HG03432 (cell line): ENCODE data around the gene UBR4.
"Not testable (repeated sequence)": the region's sequence is repeated elsewhere in the genome, so short reads cannot be mapped to it uniquely, and the experiment has no call there.

Experiments
- ATAC-seq: cut with Tn5 transposase; IDR thresholded peaks from one replicate; pipeline ENCODE4 v1.9.1; 2021; ENCODE audit warnings: mild to moderate bottlenecking, moderate library complexity; ENCODE audit not compliant: unreplicated experiment

UBR4 gene

DNA sequence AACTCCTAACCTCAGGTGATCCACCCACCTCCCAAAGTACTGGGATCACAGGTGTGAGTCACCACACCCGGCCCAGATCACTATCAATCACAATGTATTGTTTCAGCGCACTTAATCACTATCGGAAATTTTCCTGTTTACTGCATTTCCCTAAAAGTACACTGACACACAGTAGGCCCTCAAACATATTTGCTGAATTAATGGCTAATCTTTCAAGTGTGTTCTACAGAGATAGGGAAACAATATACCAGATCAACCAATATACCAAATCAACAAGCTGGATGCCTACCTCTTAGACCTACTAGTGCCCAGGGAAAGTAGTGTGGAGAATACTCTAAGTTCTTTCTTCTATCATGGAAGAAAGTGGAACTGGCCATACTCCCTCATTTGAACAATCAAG lies 17.1 kb downstream of the UBR4 start:
- ATAC-seq: no peak

DNA sequence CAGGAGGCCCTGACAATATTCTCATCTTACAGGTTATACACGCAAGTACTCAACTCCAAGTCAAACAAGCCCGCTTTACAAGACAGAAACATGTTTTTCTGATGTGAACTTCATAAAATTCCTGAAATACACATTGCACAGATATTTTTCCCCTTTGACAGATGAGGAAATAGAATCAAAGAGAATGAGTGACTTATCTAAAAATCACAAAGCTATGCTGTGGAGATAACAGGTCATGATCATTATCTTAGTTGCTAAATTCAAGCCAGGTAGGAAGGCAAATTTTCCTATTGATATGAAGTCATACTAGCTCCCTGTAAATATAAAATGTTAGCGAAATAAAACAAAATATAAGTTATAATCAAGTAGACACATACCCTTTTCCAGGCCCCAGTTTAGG lies 18.3 kb downstream of the UBR4 start:
- ATAC-seq: no peak

DNA sequence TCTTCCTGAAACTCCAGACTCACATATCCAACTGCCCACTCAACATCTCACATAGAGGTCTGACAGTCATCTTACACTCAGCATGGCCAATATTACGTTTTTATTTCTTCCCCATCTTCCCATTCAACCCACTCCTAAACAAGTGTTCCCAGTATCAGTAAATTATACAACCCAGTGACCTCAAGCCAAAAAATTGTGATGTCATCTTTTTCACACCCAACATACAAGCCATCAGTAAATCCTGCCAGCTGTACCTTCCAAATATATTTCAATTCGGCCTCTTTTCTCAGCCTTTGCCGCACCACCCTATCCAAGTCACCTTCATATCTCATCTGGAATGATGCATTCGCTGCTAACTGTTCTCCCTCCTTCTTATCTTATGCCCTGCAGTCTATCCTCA lies 19.6 kb downstream of the UBR4 start:
- ATAC-seq: no peak

DNA sequence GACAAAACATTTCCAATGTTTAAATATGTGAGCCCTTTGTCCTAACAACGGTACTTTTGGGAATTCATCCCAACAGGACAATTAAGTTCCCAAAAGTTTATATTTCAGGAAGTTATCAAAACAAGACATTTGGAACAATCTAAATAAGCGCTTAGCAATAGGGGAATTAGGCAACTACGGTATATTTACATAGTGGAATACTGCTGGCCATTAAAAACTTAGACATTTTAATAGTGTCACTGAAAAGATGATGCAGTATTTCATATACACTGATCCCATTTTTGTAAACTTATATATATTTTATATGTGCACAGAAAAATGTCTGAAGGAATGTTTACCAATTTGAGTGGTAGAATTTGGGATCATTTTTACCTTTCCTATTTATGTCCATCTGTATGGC lies 20.8 kb downstream of the UBR4 start:
- no peak for ATAC-seq

DNA sequence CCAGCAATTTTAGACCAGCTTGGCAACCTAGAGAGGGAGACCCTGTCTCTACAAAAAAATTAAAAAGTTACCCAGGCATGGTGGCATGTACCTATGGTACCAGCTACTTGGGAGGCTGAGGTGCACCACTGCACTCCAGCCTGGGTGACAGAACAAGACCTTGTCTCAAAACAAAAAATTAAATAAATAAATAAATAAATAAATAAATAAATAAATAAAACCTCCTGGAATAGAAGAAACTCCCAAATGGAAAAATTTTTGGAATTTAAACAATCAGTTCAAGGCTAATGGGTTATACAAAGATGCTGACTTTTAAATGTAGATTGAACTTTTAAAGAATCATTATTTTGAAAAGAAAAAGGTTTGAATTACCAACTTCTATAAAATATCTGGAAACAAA lies 22.2 kb downstream of the UBR4 start:
- ATAC-seq: no peak

DNA sequence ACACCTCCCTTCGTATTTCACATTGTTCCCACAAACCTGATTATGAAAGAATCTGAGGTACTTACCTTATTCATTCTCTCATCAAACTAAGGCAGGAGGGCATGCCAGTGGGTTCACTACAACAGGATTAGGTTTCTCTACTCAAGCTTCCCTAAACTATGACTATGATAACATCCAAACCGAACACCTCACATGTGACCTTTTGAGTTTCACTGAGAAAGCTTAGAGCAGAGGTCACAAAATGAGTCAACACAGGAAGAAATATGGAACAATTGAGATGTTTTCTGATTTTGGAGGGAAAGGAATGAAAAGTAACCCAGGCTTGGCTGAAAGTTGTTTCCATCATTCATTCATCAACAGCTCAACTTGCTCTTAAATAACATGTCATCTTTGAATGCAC lies 24.1 kb downstream of the UBR4 start:
- no peak for ATAC-seq

DNA sequence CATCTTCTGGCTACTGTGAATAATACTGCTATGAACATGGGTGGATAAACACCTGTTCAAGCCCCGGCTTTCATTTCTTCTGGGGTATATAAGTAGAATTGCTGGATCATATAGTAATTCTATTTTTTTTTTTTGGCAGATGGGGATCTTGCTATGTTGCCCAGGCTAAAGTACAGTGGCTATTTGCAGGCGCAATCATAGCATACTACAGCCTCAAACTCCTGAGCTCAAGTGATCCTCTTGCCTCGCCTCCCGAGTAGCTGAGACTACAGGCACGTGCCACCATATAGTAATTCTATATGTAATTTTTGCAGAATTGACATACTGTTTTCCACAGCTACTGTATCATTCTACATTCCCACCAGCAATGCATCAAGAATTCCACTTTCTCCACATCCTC lies 27.8 kb downstream of the UBR4 start:
- no peak for ATAC-seq

DNA sequence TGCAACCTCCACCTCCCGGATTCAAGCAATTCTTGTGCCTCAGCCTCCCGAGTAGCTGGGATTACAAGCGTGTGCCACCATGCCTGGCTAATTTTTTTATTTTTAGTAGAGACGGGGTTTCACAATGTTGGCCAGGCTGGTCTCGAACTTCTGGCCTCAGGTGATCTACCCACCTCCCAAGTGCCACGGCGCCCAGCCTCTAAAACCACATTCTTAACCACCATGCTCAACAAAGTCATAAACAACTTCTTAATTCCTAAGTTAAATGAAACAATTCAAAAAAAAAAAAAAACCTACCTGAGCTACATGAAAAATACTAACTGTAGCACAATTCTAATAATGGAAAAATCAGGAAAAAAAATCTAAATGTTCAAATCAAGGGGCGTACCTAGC lies 29.8 kb downstream of the UBR4 start:
- not testable (repeated sequence) for ATAC-seq

DNA sequence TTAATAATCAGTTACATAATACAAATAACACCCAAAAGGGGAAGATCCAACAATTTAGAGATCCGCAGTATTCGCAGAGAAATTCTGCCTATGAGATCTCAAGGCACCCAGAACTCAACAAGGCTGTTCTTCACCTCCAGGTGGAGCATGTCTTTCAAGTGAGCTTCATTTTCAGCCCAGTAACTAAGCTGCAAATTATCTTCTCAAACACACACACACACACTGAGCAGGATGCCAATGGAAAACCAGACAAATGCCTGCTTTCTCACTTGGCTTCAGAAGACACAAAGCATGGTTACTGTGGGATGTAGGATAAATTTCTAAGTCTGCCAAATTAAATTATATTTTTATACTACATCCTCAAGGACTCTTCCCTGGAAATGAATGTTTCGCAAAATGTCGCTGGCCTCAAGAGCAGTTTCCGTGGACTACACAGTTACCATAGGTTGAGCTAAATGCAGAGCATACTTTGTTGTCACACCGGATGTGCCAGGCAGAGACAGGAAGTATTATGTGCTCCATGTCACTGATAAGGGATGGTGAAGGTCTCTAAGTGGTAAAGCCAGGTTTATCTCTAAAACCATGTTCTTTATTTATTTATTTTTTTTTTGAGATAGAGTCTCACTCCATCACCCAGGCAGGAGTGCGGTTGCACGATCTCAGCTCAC lies 30.3 kb downstream of the UBR4 start:
- ATAC-seq: no peak

DNA sequence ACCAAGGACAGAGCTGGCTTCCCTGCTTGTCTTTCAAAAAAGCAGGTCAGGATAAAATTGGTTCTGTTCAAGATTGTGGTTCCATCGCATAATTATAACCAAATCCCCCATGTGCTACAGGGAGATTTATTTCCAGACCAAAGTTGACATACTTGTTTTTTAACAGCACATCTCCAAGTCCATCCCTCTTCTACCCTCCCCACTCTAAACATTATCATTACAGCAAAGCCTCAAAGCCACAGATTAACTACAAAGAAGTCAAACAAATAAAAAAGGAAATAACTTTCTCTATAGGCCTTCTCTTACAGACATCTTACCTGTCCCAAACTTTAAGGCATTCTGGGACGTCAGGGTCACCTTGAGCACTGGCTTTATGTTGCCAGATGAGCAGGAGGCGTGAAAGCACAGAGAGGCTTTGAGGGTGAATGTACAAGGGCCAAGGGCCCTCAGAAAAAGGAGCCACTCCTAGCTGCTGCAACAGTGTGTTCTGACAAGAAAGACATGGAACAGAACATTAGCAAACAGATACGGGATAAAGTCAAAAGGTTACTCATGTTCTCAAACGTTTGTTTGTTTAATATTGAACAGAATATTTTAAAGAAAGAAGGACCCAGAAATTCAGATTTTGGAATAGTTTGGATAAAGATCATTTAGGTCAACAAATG lies 31.2 kb downstream of the UBR4 start:
- ATAC-seq: no peak

DNA sequence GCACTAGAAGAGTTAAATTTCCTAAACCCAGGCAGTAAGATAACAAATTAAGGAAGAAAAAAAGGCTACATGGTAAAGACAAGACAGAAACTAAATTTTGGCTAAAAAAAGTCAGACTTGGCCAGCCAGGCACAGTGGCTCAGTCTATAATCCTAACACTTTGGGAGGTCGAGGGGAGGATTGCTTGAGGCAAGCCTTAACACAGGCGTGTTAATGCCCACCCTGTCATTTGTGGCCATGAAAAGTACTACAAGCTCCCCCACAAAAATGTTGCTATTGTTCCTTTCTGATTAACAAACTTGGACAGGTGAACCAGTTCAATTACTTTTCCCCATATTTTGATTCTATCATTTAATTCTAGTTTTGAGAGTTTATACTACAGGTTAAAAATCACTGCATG lies 32.3 kb downstream of the UBR4 start:
- no peak for ATAC-seq

DNA sequence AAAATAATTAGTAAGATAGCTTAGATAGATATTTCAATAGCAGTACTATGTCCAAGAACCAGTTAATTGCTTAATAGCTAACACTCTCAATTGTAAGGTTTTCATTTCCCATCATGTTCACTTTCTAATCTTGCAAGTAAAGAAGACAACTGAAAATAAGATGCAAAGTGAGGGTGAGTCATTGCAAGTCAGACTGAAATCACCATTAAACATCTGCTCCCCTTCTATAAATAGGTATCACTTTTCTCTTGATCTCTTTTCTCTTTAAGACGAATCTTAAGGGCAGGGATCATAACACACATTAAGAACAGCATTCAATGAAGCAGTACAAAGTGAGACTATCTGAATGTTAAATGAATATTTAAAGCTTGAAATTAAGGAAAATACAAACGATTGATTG lies 40.4 kb downstream of the UBR4 start:
- ATAC-seq: peak; percentile 77

DNA sequence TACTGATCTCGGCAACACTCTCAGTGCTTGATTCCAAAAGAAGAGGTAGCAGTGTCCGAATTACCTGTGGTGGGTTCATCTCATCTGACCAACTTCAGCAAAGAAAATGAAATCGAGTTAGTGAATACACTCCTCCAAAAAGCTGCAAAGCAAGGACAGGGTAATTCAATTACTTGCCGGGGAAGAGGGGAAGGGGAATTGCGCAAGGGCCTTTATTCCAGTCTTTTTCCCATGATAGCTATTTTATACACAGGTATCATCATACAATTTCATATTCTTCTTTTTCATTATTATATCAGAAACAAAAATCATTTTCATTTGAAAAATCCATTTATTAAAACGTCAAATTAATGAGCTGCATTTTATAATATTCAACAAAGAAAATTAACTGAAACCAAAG lies 42.9 kb downstream of the UBR4 start:
- no peak for ATAC-seq

DNA sequence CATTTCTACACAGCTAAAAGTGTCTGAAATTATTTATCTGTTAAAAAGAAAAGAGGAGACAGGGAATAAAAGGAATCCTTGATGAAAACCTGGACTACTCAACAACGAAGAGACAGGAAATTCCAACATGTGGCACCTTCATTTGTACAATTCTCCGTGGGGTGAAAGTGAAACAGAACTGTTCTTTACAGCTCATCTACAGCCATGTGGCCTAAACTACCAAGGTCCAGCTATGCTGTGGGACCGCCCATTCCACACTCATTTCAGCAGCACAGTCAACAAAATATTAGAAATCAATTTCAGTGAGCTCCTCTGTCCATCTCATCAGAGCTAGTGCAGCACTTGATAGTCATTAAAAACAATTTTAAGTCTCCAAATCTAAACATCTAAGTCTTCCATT lies 44.0 kb downstream of the UBR4 start:
- ATAC-seq: no peak

DNA sequence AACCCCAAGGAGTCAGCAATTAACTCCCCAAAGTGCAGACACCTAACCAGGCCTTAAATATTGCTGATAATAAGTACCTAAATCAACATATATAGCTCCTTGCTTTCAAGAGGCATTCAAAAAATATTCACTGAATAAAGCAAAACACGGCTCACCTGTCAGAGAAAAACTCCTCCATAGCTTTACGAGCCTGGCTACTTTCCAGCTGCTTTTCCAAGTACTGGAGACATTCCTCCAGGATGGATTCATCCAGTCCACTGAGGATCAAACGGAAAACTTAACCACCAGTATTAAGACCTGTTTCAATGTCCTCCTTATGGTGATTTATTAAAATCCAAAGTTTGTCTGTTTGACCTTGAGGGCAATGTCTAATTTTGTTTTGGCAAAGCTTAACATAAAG lies 44.6 kb downstream of the UBR4 start:
- ATAC-seq: no peak

DNA sequence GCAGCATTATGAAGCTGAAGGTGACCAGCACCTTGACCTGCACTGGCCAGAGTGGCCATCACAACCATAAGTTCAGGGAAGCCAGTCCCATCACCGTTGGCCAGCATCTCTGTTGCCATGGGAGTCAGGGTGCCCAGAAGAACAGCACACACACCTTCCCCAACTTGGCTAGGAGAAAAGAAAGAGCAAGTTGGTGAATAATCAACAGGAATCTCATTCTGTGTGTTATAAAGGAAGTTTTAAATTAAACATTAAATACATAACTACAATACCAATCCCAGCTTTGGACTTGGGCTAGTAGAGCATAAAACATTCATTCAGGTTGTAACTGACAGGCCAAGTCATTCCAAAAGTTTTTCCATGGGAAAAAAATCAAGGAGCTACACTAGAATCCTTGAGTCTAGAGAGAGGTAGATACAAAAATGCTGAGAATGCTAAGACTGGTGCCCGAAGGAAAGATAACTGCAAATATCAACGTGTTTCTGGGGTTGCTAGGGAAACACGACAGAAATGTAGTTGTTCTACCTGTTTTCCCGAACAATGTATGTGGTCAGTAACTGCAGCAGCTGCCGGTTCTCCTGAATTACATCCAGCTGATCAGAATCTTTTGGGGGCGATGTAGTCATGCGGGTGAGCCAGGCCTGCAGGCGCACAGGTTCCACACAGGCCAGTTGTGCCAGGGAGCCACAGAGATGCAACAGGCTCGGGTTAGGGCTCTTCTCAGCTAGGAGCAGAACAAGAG lies 45.6 kb downstream of the UBR4 start:
- no peak for ATAC-seq

DNA sequence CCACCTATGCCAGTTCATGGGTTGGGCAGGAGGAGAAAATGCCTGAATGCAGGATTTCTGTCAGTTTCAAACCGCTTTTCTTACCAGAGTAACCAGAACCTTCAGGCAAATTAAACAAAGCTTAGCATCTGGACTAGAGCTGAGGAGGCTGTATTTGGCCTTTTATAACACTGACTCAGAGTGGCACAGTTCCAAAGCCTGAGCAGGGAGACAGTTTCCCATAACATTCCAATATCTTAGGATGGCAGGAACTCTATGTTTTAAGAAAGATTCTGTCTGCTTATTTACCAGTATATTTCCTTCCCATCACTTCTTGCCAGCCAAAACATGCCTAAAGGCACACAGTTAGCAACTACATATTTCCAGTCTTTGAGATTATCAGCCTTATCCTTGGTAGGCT lies 46.8 kb downstream of the UBR4 start:
- ATAC-seq: no peak

DNA sequence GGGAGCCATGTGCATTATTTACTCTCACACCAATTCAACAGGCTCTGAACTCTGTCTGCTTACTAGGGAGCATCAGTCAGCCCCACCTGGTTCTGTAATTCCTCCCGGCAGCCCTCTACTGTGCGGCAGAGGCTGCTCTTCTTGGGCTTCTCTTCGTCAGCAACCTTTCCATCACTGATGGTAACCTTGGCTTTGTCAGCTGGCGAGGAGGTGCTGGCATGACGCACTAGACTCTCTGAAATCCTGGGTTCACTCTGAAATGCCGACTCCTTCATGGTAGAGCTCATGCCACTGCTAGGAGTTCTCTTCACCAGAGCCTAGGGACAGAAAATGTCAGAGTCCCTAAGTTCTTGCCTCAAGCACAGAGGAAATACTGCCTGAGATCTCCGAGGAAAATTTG lies 49.2 kb downstream of the UBR4 start:
- no peak for ATAC-seq

DNA sequence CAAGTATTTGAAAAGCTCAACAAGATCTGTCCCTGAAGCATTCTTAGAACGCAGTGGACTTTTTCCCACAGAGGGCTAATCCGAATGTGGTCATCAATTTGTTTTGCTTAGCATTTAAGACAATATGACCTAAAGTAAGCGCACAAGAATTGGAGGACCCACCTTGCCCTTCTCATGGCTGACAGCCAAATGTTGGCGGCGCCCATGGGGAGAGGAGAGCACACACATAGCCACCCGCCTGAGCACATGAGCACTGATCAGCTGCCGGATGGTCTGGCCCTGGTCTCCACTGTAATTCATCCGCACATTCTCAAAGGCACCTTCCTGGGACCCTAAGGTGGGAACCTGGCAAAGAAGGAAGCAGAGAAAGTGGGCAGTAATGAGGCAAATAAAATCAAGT lies 52.4 kb downstream of the UBR4 start:
- ATAC-seq: no peak

DNA sequence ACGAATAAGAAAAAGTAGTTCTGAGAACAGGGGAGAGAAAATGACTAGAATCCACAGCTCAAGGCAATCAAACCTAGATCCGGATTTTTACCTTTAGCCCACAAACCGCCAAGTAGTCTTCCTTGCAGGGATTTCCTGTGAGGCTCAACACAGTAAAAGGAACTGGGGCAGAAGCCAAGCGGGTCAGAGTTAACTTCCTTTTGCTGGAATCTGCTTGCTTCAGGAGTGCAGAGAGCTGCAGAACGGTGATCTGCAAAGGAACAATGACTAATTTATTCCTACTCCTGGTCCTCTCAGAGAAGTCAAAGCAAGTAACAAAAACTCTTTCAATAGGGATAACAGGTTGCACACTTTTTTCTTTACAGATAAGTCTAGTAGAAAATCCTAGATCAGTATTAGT lies 53.4 kb downstream of the UBR4 start:
- ATAC-seq: no peak

DNA sequence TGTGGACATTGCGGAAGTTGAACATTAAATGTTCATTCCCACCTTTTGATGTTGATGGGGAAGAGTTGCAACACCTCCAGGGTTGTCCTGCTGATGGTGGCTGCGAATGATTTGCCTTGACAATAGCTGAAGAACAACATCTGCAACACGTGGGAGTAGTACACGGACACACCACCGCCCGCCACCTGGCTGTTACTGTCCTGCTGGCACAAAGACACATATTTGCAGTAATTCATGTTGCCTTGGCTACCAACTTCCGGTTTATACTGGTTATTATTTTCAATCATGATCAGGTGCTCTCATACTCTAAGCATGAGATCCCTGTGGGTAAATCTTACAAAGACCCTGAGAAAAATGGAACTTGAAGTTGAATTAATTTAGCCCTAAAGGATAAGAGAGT lies 55.2 kb downstream of the UBR4 start:
- ATAC-seq: no peak

DNA sequence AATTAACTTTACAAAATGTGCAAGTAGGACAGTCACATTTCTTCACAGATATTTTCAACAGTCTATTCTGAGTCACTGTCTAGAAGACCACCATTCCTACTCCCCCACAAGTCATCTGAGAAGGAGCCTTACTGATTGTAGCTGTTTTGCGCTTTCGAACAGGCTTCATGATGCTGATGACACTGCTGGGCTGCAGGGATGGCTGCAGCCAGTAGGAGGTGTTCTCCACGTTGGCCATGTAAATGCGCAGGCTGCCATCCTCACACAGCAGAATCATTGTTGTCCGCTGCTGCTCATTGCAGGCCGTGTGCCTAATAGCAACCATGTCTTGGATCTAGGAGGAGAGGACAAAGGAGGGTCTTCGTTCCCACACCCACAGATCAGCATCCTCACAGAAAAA lies 56.9 kb downstream of the UBR4 start:
- no peak for ATAC-seq
